ENCODE data around the gene DMRTA1.
"Not testable (repeated sequence)": the region's sequence is repeated elsewhere in the genome, so short reads cannot be mapped to it uniquely, and the experiment has no call there.

Gene DMRTA1

GRCh38 chr9:22446589-22446949, at the start of gene DMRTA1:
TSS of gene DMRTA1 (plus strand) at chr9:22446824. CDS start at chr9:22447066, 242 bp downstream.
- DNase-seq = no peak

- DNase-seq = no peak
Measured at GRCh38 chr9:22401671-22402070, 45.0 kb upstream of the DMRTA1 start.

- DNase-seq = no peak
Measured at GRCh38 chr9:22405869-22406659, 40.6 kb upstream of the DMRTA1 start.

GRCh38 chr9:22413884-22414283, 32.7 kb upstream of the DMRTA1 start:
- no peak for DNase-seq

GRCh38 chr9:22415941-22416691, 30.5 kb upstream of the DMRTA1 start:
- no peak for DNase-seq

- no peak for DNase-seq
Measured at GRCh38 chr9:22416692-22417060, 29.9 kb upstream of the DMRTA1 start.

- no peak for DNase-seq
Measured at GRCh38 chr9:22423566-22423965, 23.1 kb upstream of the DMRTA1 start.

- no peak for DNase-seq
Measured at GRCh38 chr9:22424616-22425015, 22.0 kb upstream of the DMRTA1 start.

- DNase-seq = no peak
Measured at GRCh38 chr9:22425551-22425950, 21.1 kb upstream of the DMRTA1 start.

GRCh38 chr9:22427226-22427880, 19.3 kb upstream of the DMRTA1 start:
- DNase-seq = no peak

- DNase-seq = no peak
Measured at GRCh38 chr9:22433691-22434090, 12.9 kb upstream of the DMRTA1 start.

GRCh38 chr9:22435252-22435651, 11.4 kb upstream of the DMRTA1 start:
- DNase-seq = not testable (repeated sequence)

- DNase-seq = not testable (repeated sequence)
Measured at GRCh38 chr9:22437461-22438067, 9.1 kb upstream of the DMRTA1 start.

GRCh38 chr9:22440841-22441240, 5.8 kb upstream of the DMRTA1 start:
- DNase-seq = no peak

- no peak for DNase-seq
Measured at GRCh38 chr9:22446950-22447617, 460 bp downstream of the DMRTA1 start.

- no peak for DNase-seq
Measured at GRCh38 chr9:22447618-22448305, 1.1 kb downstream of the DMRTA1 start.

- no peak for DNase-seq
Measured at GRCh38 chr9:22449719-22450118, 3.1 kb downstream of the DMRTA1 start.

GRCh38 chr9:22452415-22453010, 5.9 kb downstream of the DMRTA1 start:
- DNase-seq = no peak

- no peak for DNase-seq
Measured at GRCh38 chr9:22454016-22454415, 7.4 kb downstream of the DMRTA1 start.

GRCh38 chr9:22455181-22455580, 8.6 kb downstream of the DMRTA1 start:
- DNase-seq = no peak

- DNase-seq = no peak
Measured at GRCh38 chr9:22457448-22457847, 10.8 kb downstream of the DMRTA1 start.

GRCh38 chr9:22463205-22463604, 16.6 kb downstream of the DMRTA1 start:
- DNase-seq = no peak

Measured in activated gamma-delta T cell treated with Interleukin-2 at 50 U/mL for 16 hours (primary cell).